H9 (cell line): ENCODE data around the gene ATAD3B. TPM values are rescaled to one million over a fixed set of nuclear protein-coding genes. Genes with fewer than 3 reads are reported as not detected.

Experiments used
- DNase-seq: peaks from one replicate; pipeline ENCODE4 v3.0.0-alpha.2; 2017
- H2AFZ ChIP-seq: one replicate; pipeline ENCODE4 v1.6.1; 2013; ENCODE audit warnings: mild to moderate bottlenecking, low read length, control low read depth, moderate library complexity
- H2AK5ac ChIP-seq: 2 replicates; pipeline ENCODE4 v1.6.1; 2013; ENCODE audit warnings: low read length, control low read depth, mixed read lengths; ENCODE audit not compliant: insufficient read length
- H2BK120ac ChIP-seq: one replicate; pipeline ENCODE4 v1.6.1; 2013; ENCODE audit warnings: low read depth, mild to moderate bottlenecking, low read length, control low read depth, inconsistent platforms; ENCODE audit not compliant: poor library complexity, severe bottlenecking
- H2BK12ac ChIP-seq: 2 replicates; pipeline ENCODE4 v1.6.1; 2013; ENCODE audit warnings: low read length, control low read depth, mixed read lengths, low read depth; ENCODE audit not compliant: insufficient read length
- H2BK15ac ChIP-seq: 2 replicates; pipeline ENCODE4 v1.6.1; 2013; ENCODE audit warnings: low read depth, low read length, control low read depth
- H2BK20ac ChIP-seq: one replicate; pipeline ENCODE4 v1.6.1; 2013; ENCODE audit warnings: low read depth, mild to moderate bottlenecking, low read length, control low read depth, inconsistent platforms; ENCODE audit not compliant: poor library complexity, severe bottlenecking
- H2BK5ac ChIP-seq: 2 replicates; pipeline ENCODE4 v1.6.1; 2013; ENCODE audit warnings: low read length, control low read depth, mixed read lengths; ENCODE audit not compliant: insufficient read length
- H3K14ac ChIP-seq: 2 replicates; pipeline ENCODE4 v1.6.1; 2013; ENCODE audit warnings: low read length, control low read depth; ENCODE audit not compliant: insufficient read depth
- H3K18ac ChIP-seq: 2 replicates; pipeline ENCODE4 v1.6.1; 2013; ENCODE audit warnings: low read depth, mild to moderate bottlenecking, mixed read lengths, low read length, control low read depth; ENCODE audit not compliant: insufficient read length
- H3K23ac ChIP-seq: 2 replicates; pipeline ENCODE4 v1.6.1; 2013; ENCODE audit warnings: low read length, control low read depth, mixed read lengths, low read depth; ENCODE audit not compliant: insufficient read length
- H3K23me2 ChIP-seq: 2 replicates; pipeline ENCODE4 v1.6.1; 2013; ENCODE audit warnings: low read depth, mild to moderate bottlenecking, mixed read lengths, low read length, control low read depth; ENCODE audit not compliant: insufficient read length, poor library complexity, severe bottlenecking
- H3K27ac ChIP-seq: 2 replicates; pipeline ENCODE4 v1.5.1; 2013; ENCODE audit warnings: low read length, control low read depth, mixed read lengths, low read depth; ENCODE audit not compliant: insufficient read length
- H3K27me3 ChIP-seq: 2 replicates; pipeline ENCODE4 v1.6.1; 2013; ENCODE audit warnings: low read length, control low read depth, inconsistent platforms; ENCODE audit not compliant: insufficient read depth
- H3K4ac ChIP-seq: 2 replicates; pipeline ENCODE4 v1.6.1; 2013; ENCODE audit warnings: low read depth, mild to moderate bottlenecking, control low read depth, inconsistent platforms, low read length, moderate library complexity
- H3K4me1 ChIP-seq: 2 replicates; pipeline ENCODE4 v1.6.1; 2013; ENCODE audit warnings: low read length, control low read depth, inconsistent platforms; ENCODE audit not compliant: insufficient read depth
- H3K4me2 ChIP-seq: 2 replicates; pipeline ENCODE4 v1.6.1; 2013; ENCODE audit warnings: low read length, control low read depth, mixed read lengths; ENCODE audit not compliant: insufficient read length, insufficient read depth
- H3K56ac ChIP-seq: 2 replicates; pipeline ENCODE4 v1.6.1; 2013; ENCODE audit warnings: low read depth, mild to moderate bottlenecking, mixed read lengths, low read length, control low read depth; ENCODE audit not compliant: insufficient read length
- H3K79me1 ChIP-seq: 2 replicates; pipeline ENCODE4 v1.6.1; 2013; ENCODE audit warnings: low read depth, mild to moderate bottlenecking, moderate library complexity, low read length, control low read depth, inconsistent platforms; ENCODE audit not compliant: insufficient read depth, poor library complexity, severe bottlenecking
- H3K79me2 ChIP-seq: 2 replicates; pipeline ENCODE4 v1.6.1; 2013; ENCODE audit warnings: low read length, control low read depth, inconsistent platforms; ENCODE audit not compliant: insufficient read depth
- H3K9ac ChIP-seq: 2 replicates; pipeline ENCODE4 v1.6.1; 2013; ENCODE audit warnings: low read length, control low read depth, mixed read lengths; ENCODE audit not compliant: insufficient read length; ENCODE audit errors: extremely low read depth
- H3K9me3 ChIP-seq: one replicate; pipeline ENCODE4 v1.6.1; 2013; ENCODE audit warnings: low read depth, low read length, inconsistent platforms; ENCODE audit not compliant: control insufficient read depth
- H3T11ph ChIP-seq: one replicate; pipeline ENCODE4 v1.6.1; 2013; ENCODE audit warnings: mild to moderate bottlenecking, low read length, control low read depth, inconsistent platforms
- H4K20me1 ChIP-seq: one replicate; pipeline ENCODE4 v1.6.1; 2013; ENCODE audit not compliant: control insufficient read depth, insufficient read length, insufficient read depth
- H4K5ac ChIP-seq: 2 replicates; pipeline ENCODE4 v1.6.1; 2013; ENCODE audit warnings: low read depth, mild to moderate bottlenecking, mixed read lengths, low read length, control low read depth; ENCODE audit not compliant: insufficient read length
- H4K8ac ChIP-seq: replicated peaks from 2 replicates; pipeline ENCODE4 v1.6.1; 2013; ENCODE audit warnings: low read length, control low read depth, mixed read lengths, low read depth; ENCODE audit not compliant: insufficient read length
- H4K91ac ChIP-seq: 2 replicates; pipeline ENCODE4 v1.6.1; 2013; ENCODE audit warnings: low read depth, mild to moderate bottlenecking, moderate library complexity, mixed read lengths, low read length, control low read depth; ENCODE audit not compliant: insufficient read length
- H3K27ac Mint-ChIP-seq, 3 experiments: 2 replicates in 2 of 3; 3 replicates in 1 of 3; pipeline ENCODE4 v1.8.0; 2020 to 2021; ENCODE audit warnings: mixed read lengths in 3 of 3, mild to moderate bottlenecking in 1 of 3, moderate library complexity in 1 of 3
- H3K27me3 Mint-ChIP-seq: 2 replicates; pipeline ENCODE4 v1.8.0; 2021; ENCODE audit warnings: low read depth, mild to moderate bottlenecking, moderate library complexity, mixed read lengths
- H3K36me3 Mint-ChIP-seq, 3 experiments: 2 replicates in 2 of 3; 3 replicates in 1 of 3; pipeline ENCODE4 v1.8.0; 2020 to 2021; ENCODE audit warnings: low read depth in 3 of 3, mixed read lengths in 3 of 3; ENCODE audit not compliant: insufficient read depth in 1 of 3
- H3K4me1 Mint-ChIP-seq, 2 experiments: 2 replicates each; pipeline ENCODE4 v1.8.0; 2020; ENCODE audit warnings: mixed read lengths in 2 of 2
- H3K4me3 Mint-ChIP-seq, 2 experiments: 2 replicates in 1 of 2; 3 replicates in 1 of 2; pipeline ENCODE4 v1.8.0; 2020 to 2021; ENCODE audit warnings: mild to moderate bottlenecking in 2 of 2, mixed read lengths in 2 of 2, moderate library complexity in 1 of 2
- H3K9me3 Mint-ChIP-seq, 2 experiments: 2 replicates in 1 of 2; 3 replicates in 1 of 2; pipeline ENCODE4 v1.8.0; 2020; ENCODE audit warnings: mild to moderate bottlenecking in 2 of 2, mixed read lengths in 2 of 2, moderate library complexity in 1 of 2
- CTCF ChIP-seq: fragments of 200-600 bp; sonication (generic); conservative IDR thresholded peaks from 3 replicates; pipeline ENCODE4 v1.8.0; 2021; ENCODE audit warnings: antibody characterized with exemption, mild to moderate bottlenecking
- WGBS: extraction: QIAGEN DNeasy Blood & Tissue Kit; methylation state at CpG from one replicate; pipeline ENCODE4 v1.1.7; 2013; ENCODE audit warnings: missing lambda C conversion rate, low lambda C conversion rate, mixed read lengths; ENCODE audit not compliant: insufficient read length; ENCODE audit errors: extremely low coverage; 5-methylcytosine and 5-hydroxymethylcytosine counted together
- total RNA-seq: library from RNA; stranded (reverse); gene quantifications from 2 replicates; pipeline ENCODE4 v1.2.1, GENCODE V29; 2021

Gene ATAD3B
- total RNA-seq, 1 experiment from 2014 or later: 78.6 TPM

GRCh38 chr1:1440262-1441001 is 31.1 kb upstream of the ATAD3B start:
- H3K27ac ChIP-seq: no peak overlapping the region
- no peaks in the 10 kb centered on the region for H3K9me3 ChIP-seq

More at GRCh38 chr1:1440262-1441001, 31.1 kb upstream of the ATAD3B start:
- H3K4me1 Mint-ChIP-seq: peaks cover 7 to 8% of the 10 kb centered on the region in 2 experiments
- Histone ChIP-seq H2BK12ac (no peak overlapping the region), H4K20me1 (no peaks in the 10 kb centered on the region), H2BK15ac (no peak overlapping the region), H2AK5ac (no peak overlapping the region), H4K91ac (no peak overlapping the region), H3K9ac (no peak overlapping the region), H3K14ac (no peak overlapping the region), H2BK120ac (no peak overlapping the region), H3K23ac (no peak overlapping the region), H3K18ac (no peak overlapping the region), H2AFZ (no peak overlapping the region), H3T11ph (no peak overlapping the region), H3K79me1 (no peaks in the 10 kb centered on the region), H3K4ac (no peak overlapping the region), H3K27me3 (no peaks in the 10 kb centered on the region), H2BK20ac (no peak overlapping the region), H3K56ac (no peak overlapping the region), H3K4me2 (no peak overlapping the region), H3K4me1 (no peaks in the 10 kb centered on the region; the same call in 1 of the 2 replicates), H4K5ac (no peak overlapping the region), H3K23me2 (peaks cover 7% of the 10 kb centered on the region), H4K8ac (no peak overlapping the region), H2BK5ac (no peak overlapping the region), H3K79me2 (peaks cover 2% of the 10 kb centered on the region; the same call in 1 of the 2 replicates)
- peaks cover 0 to 9% (median 3%) of the 10 kb centered on the region in 3 experiments; a peak in 4 of 7 replicates for H3K36me3 Mint-ChIP-seq
- TF ChIP-seq CTCF: no peak
- no peaks in the 10 kb centered on the region for H3K27me3 Mint-ChIP-seq
- no CpG with 5 or more reads among the region's 26 CpGs for WGBS
- H3K4me3 Mint-ChIP-seq: no peak overlapping the region
- H3K27ac Mint-ChIP-seq: peak overlapping the region in 1 of 3 experiments; percentile 49; a peak in 1 of 7 replicates
- no peak for DNase-seq
- no peaks in the 10 kb centered on the region for H3K9me3 Mint-ChIP-seq
